ENCODE results near the gene AUNIP.

GRCh38 chr1:25818569-25818968 is 40.7 kb downstream of the AUNIP start:
- TF ChIP-seq CTCF (IDR thresholded peaks at IDR 0.05; ENCODE audit: insufficient read depth, low read length, poor library complexity, severe bottlenecking) (no peak), EZH2phosphoT487 (conservative IDR thresholded peaks at IDR 0.05; ENCODE audit: low read length) (no peak)
